ENCODE results near the gene SEMA4D.

Gene SEMA4D

GRCh38 chr9:89313842-89314241 is 184.1 kb downstream of the SEMA4D start:
- no peak for DNase-seq (ENCODE audit: low read depth)

DNA sequence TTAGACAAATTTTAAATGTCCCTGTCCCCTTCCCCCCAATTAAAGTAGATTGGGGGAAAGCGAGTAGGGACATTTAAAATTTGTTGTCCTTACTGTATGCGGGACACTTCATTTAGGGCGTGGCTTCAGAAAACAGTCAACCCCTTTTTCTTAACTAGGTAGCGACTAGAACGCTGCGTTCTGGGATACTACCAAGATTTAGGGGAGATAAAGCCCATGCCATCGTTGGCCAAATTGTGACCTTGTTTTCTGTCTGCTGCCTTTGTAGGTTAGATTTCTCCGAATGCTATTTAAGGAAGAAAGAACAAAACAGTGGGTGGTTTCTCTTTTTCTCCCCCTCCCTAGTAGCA is 185.7 kb downstream of the SEMA4D start:
- DNase-seq (ENCODE audit: low read depth) = no peak

DNA sequence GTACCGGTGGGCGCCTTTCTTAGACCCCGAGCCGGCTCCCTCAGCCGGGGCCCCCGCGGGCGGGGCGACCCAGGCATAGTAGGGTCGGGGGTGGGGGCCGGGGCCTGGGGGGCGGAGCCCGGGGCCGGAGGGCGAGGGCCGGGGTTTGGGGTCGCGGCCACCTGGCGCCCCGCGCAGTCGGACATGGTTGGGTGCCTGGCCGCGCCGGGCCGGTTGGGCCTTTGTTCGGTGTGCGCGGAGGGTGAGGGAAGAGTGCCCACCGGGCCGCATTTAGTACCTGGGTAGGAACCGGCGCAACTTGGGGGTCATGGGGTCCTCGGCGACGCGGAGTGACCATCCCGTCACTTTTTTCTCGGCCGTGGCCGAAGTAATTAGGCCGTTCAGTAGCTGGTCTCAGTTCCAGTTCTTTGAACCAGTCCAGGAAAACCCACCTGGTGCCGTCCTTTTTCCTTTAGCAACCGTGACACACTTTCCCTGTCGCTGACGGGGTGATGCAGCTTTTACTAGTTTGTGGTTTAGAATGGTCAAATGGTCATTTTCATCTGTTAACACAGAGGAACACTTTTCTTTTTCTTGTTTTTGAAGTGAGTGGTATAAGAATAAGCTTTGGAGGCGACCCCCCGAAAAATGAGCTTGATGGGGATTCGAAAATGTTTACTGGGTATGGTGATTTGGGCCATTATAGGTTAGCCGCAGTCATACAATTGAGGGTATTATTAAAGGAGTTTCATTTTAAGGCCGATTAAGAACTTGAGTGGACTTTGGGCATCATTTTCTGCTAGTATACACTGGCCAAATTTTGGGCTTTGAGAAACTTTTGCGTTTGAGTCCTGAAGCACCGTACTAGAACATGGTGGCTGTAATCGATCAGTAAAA is 186.3 kb downstream of the SEMA4D start:
- DNase-seq (ENCODE audit: low read depth) = peak; percentile 3

Data from activated T-helper 1 cell treated with Interleukin-2 at 50 U/mL for 16 hours (primary cell).